RWPE2 (cell line): ENCODE results near the gene KDELR1.
A peak's percentile ranks its signal among the peaks of the same experiment; 100 is the strongest.

Experiments used
- ATAC-seq: fragments of 200-7000 bp; cut with Tn5 transposase; 3 replicates; pipeline ENCODE4 v1.9.1; 2021; ENCODE audit warnings: low read depth
- DNase-seq: peaks from one replicate; pipeline ENCODE4 v3.0.0-alpha.2; 2020; ENCODE audit warnings: low spot score
- H3K27ac ChIP-seq: fragments of 450-650 bp; 2 replicates; pipeline ENCODE4 v1.5.1; 2017; ENCODE audit warnings: mild to moderate bottlenecking; ENCODE audit not compliant: poor library complexity, severe bottlenecking
- H3K27me3 ChIP-seq: fragments of 250-450 bp; sonication (Bioruptor Pico); 2 replicates; pipeline ENCODE4 v1.5.1; 2021; ENCODE audit warnings: mild to moderate bottlenecking, moderate library complexity; ENCODE audit not compliant: insufficient read depth, poor library complexity, severe bottlenecking
- H3K36me3 ChIP-seq: fragments of 250-450 bp; sonication (Bioruptor Pico); 2 replicates; pipeline ENCODE4 v1.5.1; 2020; ENCODE audit warnings: low read depth, mild to moderate bottlenecking, moderate library complexity
- H3K4me1 ChIP-seq: fragments of 250-450 bp; sonication (Bioruptor Pico); 2 replicates; pipeline ENCODE4 v1.5.1; 2021; ENCODE audit warnings: mild to moderate bottlenecking, moderate library complexity; ENCODE audit not compliant: insufficient read depth, poor library complexity, severe bottlenecking
- H3K4me3 ChIP-seq: fragments of 250-450 bp; sonication (Bioruptor Pico); 2 replicates; pipeline ENCODE4 v1.5.1; 2021; ENCODE audit warnings: mild to moderate bottlenecking, moderate library complexity; ENCODE audit not compliant: severe bottlenecking
- H3K9me3 ChIP-seq: fragments of 250-450 bp; sonication (Bioruptor Pico); 2 replicates; pipeline ENCODE4 v1.5.1; 2021; ENCODE audit warnings: mild to moderate bottlenecking, moderate library complexity; ENCODE audit not compliant: severe bottlenecking
- TF ChIP-seq, protein P1 (sequence below): fragments of 450-650 bp; IDR thresholded peaks from one replicate; pipeline ENCODE4 v1.5.1; 2017; ENCODE audit warnings: mild to moderate bottlenecking, moderate library complexity; ENCODE audit not compliant: poor library complexity, severe bottlenecking

The KDELR1 gene

DNA sequence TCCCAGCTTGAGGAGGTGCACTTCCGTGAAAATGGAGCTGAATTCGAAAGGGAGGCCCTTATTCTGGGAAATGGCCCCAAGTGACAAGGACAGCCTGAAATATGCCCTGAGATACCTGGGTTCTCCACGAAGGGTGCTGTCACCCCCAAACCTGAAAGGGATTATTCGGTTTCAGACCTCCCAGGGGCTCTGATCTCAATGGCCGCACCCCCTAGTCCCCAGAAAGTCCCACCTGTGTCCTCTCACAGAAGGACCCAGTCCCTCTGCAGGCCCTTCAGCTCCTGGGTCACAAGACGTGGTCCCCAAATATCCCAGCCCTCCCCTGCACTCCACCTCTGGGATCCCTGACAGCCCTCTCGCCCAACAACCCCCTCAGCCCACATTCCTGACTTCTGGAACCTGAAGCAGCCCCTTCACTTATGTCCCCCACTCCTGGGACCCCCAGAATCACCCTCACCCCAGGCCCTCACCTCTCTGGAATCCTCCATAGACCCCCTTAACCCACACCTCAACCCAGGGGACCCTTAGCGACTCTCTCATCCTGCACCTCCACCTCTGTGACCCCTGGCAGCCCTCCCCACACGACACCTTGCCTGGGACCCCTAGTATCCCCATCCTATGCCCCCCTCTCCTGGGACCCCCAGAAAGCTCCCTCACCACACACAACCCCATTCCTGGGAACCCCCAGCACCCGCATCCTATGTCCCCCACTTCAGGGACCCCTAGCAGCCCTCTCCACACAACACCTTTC lies 26.6 kb downstream of the KDELR1 start:
- no peak for DNase-seq
- H3K9me3 ChIP-seq, result no peaks in the 10 kb centered on the region

DNA sequence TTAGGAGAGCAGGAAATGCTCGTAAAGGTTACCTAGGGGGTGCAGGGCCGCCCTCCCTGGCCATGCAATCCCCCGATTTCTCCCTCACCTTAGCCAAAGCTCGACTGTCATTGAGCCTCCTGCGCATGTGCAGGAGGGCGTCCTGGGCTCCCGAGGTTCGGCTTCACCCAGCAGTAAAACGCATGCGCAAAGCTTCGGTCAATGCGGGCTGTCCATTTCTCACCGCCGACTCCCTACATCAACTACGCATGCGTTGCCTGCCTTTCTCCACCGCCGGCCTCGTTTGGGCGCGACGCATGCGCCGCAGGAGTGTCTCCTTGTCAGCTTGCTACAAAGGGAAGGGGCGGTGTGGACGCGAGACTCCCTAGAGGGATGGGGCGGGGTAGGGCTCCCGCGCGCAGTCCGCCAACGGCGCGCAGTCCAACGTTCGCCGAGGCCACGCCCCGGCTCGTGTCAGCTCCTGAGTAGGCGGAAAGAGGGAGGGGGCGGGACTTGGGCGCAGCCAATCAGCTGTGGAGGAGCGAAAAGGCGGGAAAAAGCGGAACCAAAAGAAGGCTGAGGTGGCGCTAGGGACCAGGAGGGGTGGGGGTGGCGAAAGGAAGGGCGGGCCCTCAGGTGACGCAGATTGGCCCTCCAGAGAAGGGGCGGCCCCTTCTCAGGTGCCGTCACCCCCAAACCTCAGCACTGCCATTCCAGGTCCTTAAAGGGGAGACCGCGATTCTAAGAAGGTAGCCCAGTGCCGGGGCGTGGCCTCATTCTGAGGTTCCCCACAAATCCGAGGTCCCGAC lies 27.3 kb downstream of the KDELR1 start, which contains the start of the genes SYNGR4 and TMEM143:
TSS of gene SYNGR4 (plus strand) at position 558 of the 788 bp plus-strand sequence. CDS start 1,476 bp downstream, outside the sequence.
TSS of gene TMEM143 (minus strand) at position 131 of the 788 bp plus-strand sequence. CDS start at position 111, 20 bp downstream.
- peak within 1 kb of the TSS; percentile 38 for H3K4me3 ChIP-seq
- peak within 1 kb of the TSS; percentile 77 for H3K27ac ChIP-seq
- H3K9me3 ChIP-seq, result no peaks in the 10 kb centered on the region
- peaks cover 9% of the 10 kb centered on the region for H3K36me3 ChIP-seq
- ATAC-seq (peak; percentile 79), DNase-seq (peak; percentile 99)
- no peaks in the 10 kb centered on the region for H3K27me3 ChIP-seq
- TF ChIP-seq, protein P1, sequence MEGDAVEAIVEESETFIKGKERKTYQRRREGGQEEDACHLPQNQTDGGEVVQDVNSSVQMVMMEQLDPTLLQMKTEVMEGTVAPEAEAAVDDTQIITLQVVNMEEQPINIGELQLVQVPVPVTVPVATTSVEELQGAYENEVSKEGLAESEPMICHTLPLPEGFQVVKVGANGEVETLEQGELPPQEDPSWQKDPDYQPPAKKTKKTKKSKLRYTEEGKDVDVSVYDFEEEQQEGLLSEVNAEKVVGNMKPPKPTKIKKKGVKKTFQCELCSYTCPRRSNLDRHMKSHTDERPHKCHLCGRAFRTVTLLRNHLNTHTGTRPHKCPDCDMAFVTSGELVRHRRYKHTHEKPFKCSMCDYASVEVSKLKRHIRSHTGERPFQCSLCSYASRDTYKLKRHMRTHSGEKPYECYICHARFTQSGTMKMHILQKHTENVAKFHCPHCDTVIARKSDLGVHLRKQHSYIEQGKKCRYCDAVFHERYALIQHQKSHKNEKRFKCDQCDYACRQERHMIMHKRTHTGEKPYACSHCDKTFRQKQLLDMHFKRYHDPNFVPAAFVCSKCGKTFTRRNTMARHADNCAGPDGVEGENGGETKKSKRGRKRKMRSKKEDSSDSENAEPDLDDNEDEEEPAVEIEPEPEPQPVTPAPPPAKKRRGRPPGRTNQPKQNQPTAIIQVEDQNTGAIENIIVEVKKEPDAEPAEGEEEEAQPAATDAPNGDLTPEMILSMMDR, result no peak
- H3K4me1 ChIP-seq, result peaks cover 3% of the 10 kb centered on the region

More for the DNA sequence above, 26.6 kb downstream of the KDELR1 start:
- H3K4me3 ChIP-seq, result peak overlapping the region; percentile 38
- peaks cover 9% of the 10 kb centered on the region for H3K36me3 ChIP-seq
- TF ChIP-seq, protein P1, result no peak
- no peak for ATAC-seq
- H3K27ac ChIP-seq, result peak overlapping the region; percentile 77
- peaks cover 3% of the 10 kb centered on the region for H3K4me1 ChIP-seq
- no peaks in the 10 kb centered on the region for H3K27me3 ChIP-seq

GRCh38 chr19:48363500-48363809 lies 27.9 kb downstream of the KDELR1 start:
- ATAC-seq, result no peak
- Histone ChIP-seq H3K27ac (peak overlapping the region; percentile 77), H3K27me3 (no peaks in the 10 kb centered on the region), H3K4me3 (peak overlapping the region; percentile 38), H3K36me3 (peaks cover 9% of the 10 kb centered on the region), H3K9me3 (no peaks in the 10 kb centered on the region), H3K4me1 (peaks cover 3% of the 10 kb centered on the region)
- no peak for DNase-seq
- TF ChIP-seq, protein P1, result no peak

DNA sequence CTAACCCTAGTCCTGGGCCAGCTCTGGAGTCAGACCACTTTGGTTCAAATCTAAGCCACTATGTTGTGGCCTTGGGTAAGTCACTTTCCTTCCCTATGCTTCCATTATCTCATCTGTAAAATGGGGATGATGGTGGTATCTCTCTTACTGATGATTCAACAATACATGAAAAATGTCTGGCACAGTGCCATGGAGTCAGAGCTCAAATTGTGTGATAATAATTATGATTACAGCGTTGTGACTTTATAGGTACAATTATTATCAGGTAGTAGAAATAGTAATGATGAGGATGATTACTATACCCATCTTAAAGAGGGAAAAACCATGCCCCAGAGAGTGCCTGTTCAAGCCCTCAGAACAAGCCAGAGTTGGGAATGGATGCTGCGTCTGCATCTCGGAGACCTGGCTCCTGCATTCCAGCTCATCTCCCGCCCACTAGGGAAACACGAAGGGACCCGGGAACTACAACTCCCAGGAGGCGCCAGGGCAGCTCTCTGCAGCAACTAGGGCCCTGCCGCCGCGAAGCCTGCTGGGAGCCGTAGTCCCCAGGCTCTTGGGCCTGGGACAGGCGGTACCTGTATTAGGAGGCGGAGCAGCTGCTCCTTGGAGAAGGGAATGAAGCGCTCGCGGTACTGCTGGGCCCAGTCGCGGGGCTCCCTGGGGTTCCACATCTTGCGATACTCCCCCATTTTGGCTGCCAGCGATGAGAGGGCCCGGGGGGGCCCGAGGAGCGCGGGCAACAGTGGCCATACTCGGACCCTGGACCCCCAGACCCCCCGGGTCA lies 28.4 kb downstream of the KDELR1 start:
- Histone ChIP-seq H3K9me3 (no peaks in the 10 kb centered on the region), H3K4me3 (peak overlapping the region; percentile 38), H3K4me1 (peaks cover 3% of the 10 kb centered on the region), H3K27ac (peak overlapping the region; percentile 77), H3K36me3 (peaks cover 9% of the 10 kb centered on the region), H3K27me3 (no peaks in the 10 kb centered on the region)
- ATAC-seq, result peak; percentile 93
- TF ChIP-seq, protein P1, result no peak
- DNase-seq, result peak; percentile 98
